Body of pancreas (tissue), 4 donors: ENCODE measurements around the gene LYSMD1. TPM values are rescaled to one million over a fixed set of nuclear protein-coding genes. Genes with fewer than 3 reads are reported as not detected.
"Not testable (repeated sequence)": the region's sequence is repeated elsewhere in the genome, so short reads cannot be mapped to it uniquely, and the experiment has no call there.

ENCODE experiments used
- ATAC-seq: fragments of 150-250 bp; one replicate; pipeline ENCODE4 v1.9.1; 2016
- DNase-seq, 4 donors: peaks; one replicate each; pipeline ENCODE4 v3.0.0-alpha.2; 2019
- H3K27ac ChIP-seq, 4 donors: fragments of 200-600 bp; sonication (generic); 1 replicate in 3 of 4; 2 replicates in 1 of 4; pipeline versions ENCODE4 v1.5.1 to v1.6.1; 2016 to 2019; ENCODE audit warnings: mild to moderate bottlenecking in 1 of 4, mixed read lengths in 1 of 4, moderate library complexity in 1 of 4
- H3K27me3 ChIP-seq, 2 donors: fragments of 200-600 bp; sonication (generic); one replicate each; pipeline ENCODE4 v1.6.0; 2016; ENCODE audit warnings: mild to moderate bottlenecking in 1 of 2
- H3K36me3 ChIP-seq, 2 donors: fragments of 200-600 bp; sonication (generic); replicated peaks in 1 of 2; 2 replicates each; pipeline ENCODE4 v1.5.1; 2016; ENCODE audit warnings: low read depth in 2 of 2; ENCODE audit not compliant: insufficient read depth in 1 of 2
- H3K4me1 ChIP-seq: fragments of 200-600 bp; sonication (generic); one replicate; pipeline ENCODE4 v1.6.0; 2016
- H3K4me3 ChIP-seq, 2 donors: fragments of 200-600 bp; sonication (generic); 1 replicate in 1 of 2; 2 replicates in 1 of 2; pipeline ENCODE4 v1.5.1; 2016 to 2019
- H3K9me3 ChIP-seq, 3 donors: fragments of 200-600 bp; sonication (generic); 1 replicate in 2 of 3; 2 replicates in 1 of 3; pipeline ENCODE4 v1.5.1; 2016
- CTCF ChIP-seq, 7 experiments: fragments of 450-650 bp in 4 of 7; fragments of 200-600 bp in 3 of 7; sonication (generic) in 3 of 7; IDR thresholded peaks; one replicate each; pipeline ENCODE4 v1.5.1; 2016 to 2019; ENCODE audit warnings: antibody characterized with exemption in 7 of 7
- POLR2A ChIP-seq, 3 donors: fragments of 450-650 bp; IDR thresholded peaks; one replicate each; pipeline ENCODE4 v1.6.1; 2016; ENCODE audit warnings: antibody characterized with exemption in 3 of 3, mild to moderate bottlenecking in 2 of 3
- WGBS, 2 donors: methylation state at CpG; one replicate each; pipeline ENCODE4 v1.1.5; 2017; 5-methylcytosine and 5-hydroxymethylcytosine counted together
- intact Hi-C: fragments of 100-400 bp; cut with DNase I; formaldehyde crosslinking; loops from one replicate; pipeline ENCODE4 v1.15.1; 2023
- total RNA-seq, 2 donors: library from RNA; depleted of rRNA; stranded (reverse); fragments of >200 nt; gene quantifications; one replicate each; pipeline ENCODE4 v1.1.0, GENCODE V29; 2016

Gene LYSMD1
- total RNA-seq, result 1 to 10 TPM; 6.7 to 9.6 TPM

GRCh38 chr1:151165738-151166504 is at the start of gene LYSMD1, which contains the start of gene SCNM1:
TSS of gene LYSMD1 (minus strand) at chr1:151165902. CDS start at chr1:151165258, 644 bp downstream.
TSS of gene SCNM1 (plus strand) at chr1:151166144. CDS start at chr1:151166153, 9 bp downstream.
- Histone ChIP-seq H3K9me3 (no peaks in the 10 kb centered on the region), H3K36me3 (peaks cover under 1 to 3% of the 10 kb centered on the region in 2 donors), H3K4me1 (peaks cover 24% of the 10 kb centered on the region), H3K27ac (peak within 1 kb of the TSS; percentile 55 to 74 (median 64)), H3K4me3 (peak within 1 kb of the TSS; percentile 20 to 59), H3K27me3 (no peaks in the 10 kb centered on the region)
- TF ChIP-seq POLR2A (IDR thresholded peaks at IDR 0.05) (peak in 2 of 3 donors; percentile 42 to 57), CTCF (IDR thresholded peaks at IDR 0.05) (peak in 4 of 7 experiments; percentile 35 to 59 (median 38))
- ATAC-seq, result peak; percentile 97
- intact Hi-C loops, result no loop called here
- 0 to 1% methylated on average over 35 to 38 of the region's 38 CpGs for WGBS, 2 donors
- peak; percentile 96 to 99 (median 97) for DNase-seq

- no peak for TF ChIP-seq CTCF (IDR thresholded peaks at IDR 0.05)
- TF ChIP-seq POLR2A (IDR thresholded peaks at IDR 0.05), result no peak
- Histone ChIP-seq H3K4me3 (no peak overlapping the region), H3K4me1 (peaks cover 15% of the 10 kb centered on the region), H3K36me3 (no peaks in the 10 kb centered on the region), H3K9me3 (no peaks in the 10 kb centered on the region), H3K27ac (no peak overlapping the region), H3K27me3 (no peaks in the 10 kb centered on the region)
- WGBS, 2 donors, result 20 to 25% methylated on average over 2 of the region's 2 CpGs
- no peak for ATAC-seq
- intact Hi-C loops, result no loop called here
- no peak for DNase-seq
These were observed 47.9 kb upstream of the LYSMD1 start for GRCh38 chr1:151213560-151213959.

- 82 to 88% methylated on average over 15 of the region's 15 CpGs for WGBS, 2 donors
- Histone ChIP-seq H3K27ac (no peak overlapping the region), H3K27me3 (no peaks in the 10 kb centered on the region), H3K4me1 (peaks cover 15% of the 10 kb centered on the region), H3K36me3 (peaks cover 0 to 5% of the 10 kb centered on the region in 2 donors), H3K9me3 (no peaks in the 10 kb centered on the region), H3K4me3 (no peak overlapping the region)
- no peak for ATAC-seq
- intact Hi-C loops, result no loop called here
- TF ChIP-seq CTCF (IDR thresholded peaks at IDR 0.05) (no peak), POLR2A (IDR thresholded peaks at IDR 0.05) (no peak)
- no peak for DNase-seq
These were observed 46.4 kb upstream of the LYSMD1 start for GRCh38 chr1:151211972-151212705.

- WGBS, 2 donors, result 67 to 82% methylated on average over 1 of the region's 1 CpG
- Histone ChIP-seq H3K4me1 (peaks cover 5% of the 10 kb centered on the region), H3K27ac (no peak overlapping the region), H3K27me3 (no peaks in the 10 kb centered on the region), H3K36me3 (peaks cover 0 to 6% of the 10 kb centered on the region in 2 donors), H3K9me3 (no peaks in the 10 kb centered on the region), H3K4me3 (no peak overlapping the region)
- intact Hi-C loops, result no loop called here
- TF ChIP-seq CTCF (IDR thresholded peaks at IDR 0.05) (no peak), POLR2A (IDR thresholded peaks at IDR 0.05) (no peak)
- DNase-seq (no peak), ATAC-seq (no peak)
These were observed 45.1 kb upstream of the LYSMD1 start for GRCh38 chr1:151210830-151211229.

GRCh38 chr1:151205381-151205965 is 39.8 kb upstream of the LYSMD1 start:
- intact Hi-C loops, H3K27me3 ChIP-seq, DNase-seq, ATAC-seq, H3K4me1 ChIP-seq, H3K4me3 ChIP-seq, H3K27ac ChIP-seq, H3K36me3 ChIP-seq, H3K9me3 ChIP-seq: not testable (repeated sequence)
- WGBS, 2 donors, result 92% methylated on average over 11 to 12 of the region's 12 CpGs
